Cardiac muscle cell (in vitro differentiated cells and primary cell): Measurements from ENCODE around the gene SOST. TPM values are rescaled to one million over a fixed set of nuclear protein-coding genes. Genes with fewer than 3 reads are reported as not detected.
A peak's percentile ranks its signal among the peaks of the same experiment; 100 is the strongest.

Experiments
- DNase-seq, 2 donors: peaks; one replicate each; pipeline versions ENCODE4 v3.0.0 to v3.0.0-alpha.2; 2010 to 2017; ENCODE audit warnings: low read depth in 1 of 2, low spot score in 1 of 2
- H3K27ac ChIP-seq: fragments of 200-600 bp; sonication (generic); 2 replicates; pipeline ENCODE4 v1.5.1; 2016
- H3K27me3 ChIP-seq: fragments of 200-600 bp; sonication (generic); 2 replicates; pipeline ENCODE4 v1.6.0; 2016; ENCODE audit warnings: control low read depth
- H3K36me3 ChIP-seq: fragments of 200-600 bp; sonication (generic); 2 replicates; pipeline ENCODE4 v1.5.1; 2016; ENCODE audit warnings: control low read depth
- H3K4me1 ChIP-seq: fragments of 200-600 bp; sonication (generic); 2 replicates; pipeline ENCODE4 v1.8.1; 2017; ENCODE audit warnings: low read depth, mild to moderate bottlenecking, mixed run types
- H3K4me3 ChIP-seq: fragments of 200-600 bp; sonication (generic); 2 replicates; pipeline ENCODE4 v1.5.1; 2016; ENCODE audit warnings: mild to moderate bottlenecking
- H3K9me3 ChIP-seq: fragments of 200-600 bp; sonication (generic); 2 replicates; pipeline ENCODE4 v1.5.1; 2017; ENCODE audit warnings: low read depth, mild to moderate bottlenecking, control low read depth
- polyA plus RNA-seq: library from polyadenylated mRNA; unstranded; fragments of >200 nt; fragmentation: Nextera tagmentation; extraction: Ambion mirVana; gene quantifications from 2 replicates; pipeline ENCODE4 v1.2.1, GENCODE V29; 2016
- total RNA-seq: library from RNA; depleted of rRNA; stranded (reverse); fragments of >200 nt; gene quantifications from 2 replicates; pipeline ENCODE4 v1.2.3, GENCODE V29; 2016
- TF ChIP-seq, protein P1 (sequence below): IDR thresholded peaks from 2 replicates; pipeline ENCODE4 v1.5.1; 2012; ENCODE audit warnings: low read depth, mild to moderate bottlenecking, low read length

The SOST gene
- total and polyA plus RNA-seq, 2 experiments from 2014 or later: 0.10 to 3.2 TPM

DNA sequence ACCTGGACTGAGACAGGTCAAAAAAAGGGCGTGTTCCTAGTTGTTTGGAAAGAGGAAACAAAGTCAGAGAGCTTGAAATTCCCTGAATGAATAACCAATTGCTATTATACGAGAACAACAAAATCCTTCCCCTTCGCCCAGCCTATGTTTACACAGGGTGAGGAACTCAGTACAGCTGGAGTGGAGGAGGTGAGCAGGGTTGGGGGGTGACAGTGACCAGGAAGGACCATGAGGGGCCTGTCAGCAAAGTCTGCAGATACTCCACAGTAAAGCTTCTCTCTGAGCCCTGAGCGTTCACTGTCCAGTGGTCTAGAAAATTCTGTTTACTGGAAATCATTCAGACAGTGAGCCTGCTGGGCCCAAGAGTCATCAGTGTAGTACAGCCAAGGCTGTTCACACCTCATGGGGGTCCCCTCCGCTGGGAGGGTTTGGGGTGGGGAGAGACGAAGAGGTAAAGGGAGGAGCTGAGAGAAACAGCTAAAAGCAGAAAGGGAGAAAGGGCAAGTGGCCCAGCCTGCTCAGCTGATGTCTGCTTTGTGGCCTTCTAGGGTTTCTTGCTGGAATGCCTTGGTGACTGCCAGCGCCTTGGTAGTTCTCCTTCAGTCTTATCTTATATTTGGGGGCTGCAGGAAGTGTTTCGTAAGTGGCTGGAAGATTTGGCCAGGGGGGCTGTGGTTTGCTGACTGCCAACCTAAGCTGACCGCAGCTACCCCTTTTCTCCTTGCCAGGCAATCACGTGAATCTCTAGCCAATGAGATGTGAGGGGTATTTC lies 14.5 kb upstream of the SOST start:
- Histone ChIP-seq H3K4me1 (peaks cover 14% of the 10 kb centered on the region), H3K4me3 (no peak overlapping the region), H3K36me3 (peaks cover 20% of the 10 kb centered on the region), H3K9me3 (no peaks in the 10 kb centered on the region), H3K27ac (no peak overlapping the region), H3K27me3 (no peaks in the 10 kb centered on the region)
- DNase-seq: peak in 1 of 2 donors; percentile 90
- TF ChIP-seq, protein P1, sequence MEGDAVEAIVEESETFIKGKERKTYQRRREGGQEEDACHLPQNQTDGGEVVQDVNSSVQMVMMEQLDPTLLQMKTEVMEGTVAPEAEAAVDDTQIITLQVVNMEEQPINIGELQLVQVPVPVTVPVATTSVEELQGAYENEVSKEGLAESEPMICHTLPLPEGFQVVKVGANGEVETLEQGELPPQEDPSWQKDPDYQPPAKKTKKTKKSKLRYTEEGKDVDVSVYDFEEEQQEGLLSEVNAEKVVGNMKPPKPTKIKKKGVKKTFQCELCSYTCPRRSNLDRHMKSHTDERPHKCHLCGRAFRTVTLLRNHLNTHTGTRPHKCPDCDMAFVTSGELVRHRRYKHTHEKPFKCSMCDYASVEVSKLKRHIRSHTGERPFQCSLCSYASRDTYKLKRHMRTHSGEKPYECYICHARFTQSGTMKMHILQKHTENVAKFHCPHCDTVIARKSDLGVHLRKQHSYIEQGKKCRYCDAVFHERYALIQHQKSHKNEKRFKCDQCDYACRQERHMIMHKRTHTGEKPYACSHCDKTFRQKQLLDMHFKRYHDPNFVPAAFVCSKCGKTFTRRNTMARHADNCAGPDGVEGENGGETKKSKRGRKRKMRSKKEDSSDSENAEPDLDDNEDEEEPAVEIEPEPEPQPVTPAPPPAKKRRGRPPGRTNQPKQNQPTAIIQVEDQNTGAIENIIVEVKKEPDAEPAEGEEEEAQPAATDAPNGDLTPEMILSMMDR: no peak

DNA sequence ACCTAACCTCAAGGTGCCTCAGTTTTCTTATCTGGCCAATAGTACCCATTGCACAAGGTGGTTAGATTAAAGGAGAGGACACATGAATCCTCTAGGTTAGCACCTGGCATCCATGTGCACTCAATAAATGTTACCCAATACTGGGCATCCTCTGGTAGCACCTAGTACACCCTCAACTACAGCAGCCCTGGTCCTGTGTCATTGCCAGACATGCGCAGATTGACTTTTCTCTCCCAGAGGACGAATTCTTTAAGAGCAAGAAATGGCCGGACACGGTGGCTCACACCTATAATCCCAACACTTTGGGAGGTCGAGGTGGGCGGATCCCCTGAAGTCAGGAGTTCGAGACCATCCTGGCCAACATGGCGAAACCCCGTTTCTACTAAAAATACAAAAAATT lies 12.9 kb upstream of the SOST start:
- Histone ChIP-seq H3K36me3 (peaks cover 20% of the 10 kb centered on the region), H3K27ac (no peak overlapping the region), H3K4me1 (peaks cover 4% of the 10 kb centered on the region), H3K9me3 (no peaks in the 10 kb centered on the region), H3K27me3 (no peaks in the 10 kb centered on the region), H3K4me3 (no peak overlapping the region)
- TF ChIP-seq, protein P1: no peak
- no peak for DNase-seq

DNA sequence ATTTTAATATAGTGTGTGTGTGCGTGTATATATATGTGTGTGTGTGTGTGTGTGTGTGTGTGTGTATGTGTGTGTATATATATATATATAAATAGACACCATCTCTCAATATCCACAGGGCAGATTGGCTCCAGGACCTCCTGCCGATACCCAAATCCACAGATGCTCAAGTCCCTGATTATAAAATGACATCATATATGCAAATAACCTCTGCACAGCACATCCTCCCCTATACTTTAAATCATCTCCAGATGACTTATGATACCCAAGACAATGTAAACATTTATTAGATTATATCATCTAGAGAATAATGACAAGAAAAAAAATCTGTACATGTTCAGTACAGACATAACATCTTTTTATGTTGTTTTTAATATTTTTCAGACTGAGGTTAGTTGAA lies 12.4 kb upstream of the SOST start:
- no peaks in the 10 kb centered on the region for H3K27me3 ChIP-seq
- H3K4me1 ChIP-seq: no peaks in the 10 kb centered on the region
- H3K27ac ChIP-seq: no peak overlapping the region
- TF ChIP-seq, protein P1: no peak
- H3K9me3 ChIP-seq: no peaks in the 10 kb centered on the region
- DNase-seq: no peak
- H3K36me3 ChIP-seq: peaks cover 23% of the 10 kb centered on the region
- H3K4me3 ChIP-seq: no peak overlapping the region

DNA sequence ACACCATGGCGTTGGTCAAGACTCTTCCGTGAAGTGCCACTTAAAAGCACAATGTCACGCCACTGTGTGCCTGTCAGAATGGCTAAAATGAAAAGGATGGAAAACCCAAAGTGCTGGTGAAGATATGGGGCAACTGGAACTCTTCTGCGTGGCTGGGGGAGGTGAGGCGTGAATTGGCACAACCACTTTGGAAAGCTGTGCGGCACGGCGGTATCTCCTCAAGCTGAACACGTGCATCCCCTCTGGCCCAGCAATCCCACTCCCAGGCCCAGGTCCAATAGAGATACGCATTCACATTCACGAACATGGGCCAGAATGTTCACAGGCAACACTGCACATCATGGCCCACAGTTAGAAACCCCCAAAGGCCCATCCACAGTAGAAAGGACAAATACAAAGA lies 11.3 kb upstream of the SOST start:
- no peak for DNase-seq
- Histone ChIP-seq H3K27me3 (no peaks in the 10 kb centered on the region), H3K4me3 (no peak overlapping the region), H3K27ac (no peak overlapping the region), H3K9me3 (no peaks in the 10 kb centered on the region), H3K4me1 (no peaks in the 10 kb centered on the region), H3K36me3 (peaks cover 23% of the 10 kb centered on the region)
- TF ChIP-seq, protein P1: no peak

DNA sequence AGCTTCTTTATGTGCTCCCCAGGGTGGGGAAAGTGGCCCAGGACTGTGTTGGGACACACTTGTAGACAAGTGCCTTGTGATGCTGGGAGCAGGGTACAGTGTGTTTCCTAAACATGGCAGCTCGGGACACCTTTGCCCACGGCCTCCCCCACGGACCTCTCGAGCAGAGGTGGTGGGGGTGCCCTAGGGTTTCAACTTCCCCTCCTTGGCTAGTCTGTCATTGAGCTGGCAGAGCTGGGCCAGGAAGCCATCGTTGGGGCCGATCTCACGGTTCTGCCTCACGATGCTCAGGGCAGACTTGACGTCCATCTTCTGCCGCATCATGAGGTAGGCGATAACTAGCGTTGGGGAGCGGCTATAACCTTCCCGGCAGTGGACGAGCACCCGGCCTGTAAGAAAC lies 10.8 kb upstream of the SOST start:
- DNase-seq: no peak

More for the DNA sequence above, 10.8 kb upstream of the SOST start:
- Histone ChIP-seq H3K27me3 (no peaks in the 10 kb centered on the region), H3K36me3 (peaks cover 23% of the 10 kb centered on the region), H3K27ac (no peak overlapping the region), H3K4me1 (no peaks in the 10 kb centered on the region), H3K9me3 (no peaks in the 10 kb centered on the region), H3K4me3 (no peak overlapping the region)
- TF ChIP-seq, protein P1: no peak
